Uterus (tissue), 2 donors: Measurements from ENCODE around the gene CYP4F11.

Experiments
- POLR2A ChIP-seq, 2 donors: fragments of 450-650 bp; IDR thresholded peaks; one replicate each; pipeline ENCODE4 v1.6.1; 2016; ENCODE audit warnings: antibody characterized with exemption in 2 of 2, mild to moderate bottlenecking in 1 of 2, moderate library complexity in 1 of 2
- TF ChIP-seq, protein P1 (sequence below), 4 experiments: fragments of 200-600 bp in 2 of 4; fragments of 450-650 bp in 2 of 4; sonication (generic) in 2 of 4; IDR thresholded peaks; one replicate each; pipeline ENCODE4 v1.5.1; 2016 to 2019; ENCODE audit warnings: antibody characterized with exemption in 4 of 4, mild to moderate bottlenecking in 2 of 4, moderate library complexity in 1 of 4

DNA sequence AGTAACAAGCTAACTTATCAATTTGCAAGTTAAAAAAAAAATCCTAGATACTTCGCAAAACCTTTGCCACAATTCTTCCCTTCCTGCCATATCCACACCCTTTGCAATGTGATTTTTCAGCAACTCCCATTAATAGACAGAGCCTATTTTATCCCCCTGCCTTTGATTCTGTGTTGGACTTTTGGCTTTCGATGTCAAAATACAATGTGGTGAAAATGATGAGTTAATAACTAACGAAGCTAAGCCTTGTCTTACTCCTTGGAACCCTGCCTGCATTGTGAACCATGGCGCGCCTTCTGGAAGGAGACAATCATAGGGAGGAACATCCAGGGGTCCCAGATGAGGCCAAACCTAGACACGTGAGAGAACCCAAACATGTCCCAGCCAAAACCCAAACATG is 42.9 kb downstream of the CYP4F11 start:
- no peak for TF ChIP-seq POLR2A (IDR thresholded peaks at IDR 0.05)
- TF ChIP-seq, protein P1, sequence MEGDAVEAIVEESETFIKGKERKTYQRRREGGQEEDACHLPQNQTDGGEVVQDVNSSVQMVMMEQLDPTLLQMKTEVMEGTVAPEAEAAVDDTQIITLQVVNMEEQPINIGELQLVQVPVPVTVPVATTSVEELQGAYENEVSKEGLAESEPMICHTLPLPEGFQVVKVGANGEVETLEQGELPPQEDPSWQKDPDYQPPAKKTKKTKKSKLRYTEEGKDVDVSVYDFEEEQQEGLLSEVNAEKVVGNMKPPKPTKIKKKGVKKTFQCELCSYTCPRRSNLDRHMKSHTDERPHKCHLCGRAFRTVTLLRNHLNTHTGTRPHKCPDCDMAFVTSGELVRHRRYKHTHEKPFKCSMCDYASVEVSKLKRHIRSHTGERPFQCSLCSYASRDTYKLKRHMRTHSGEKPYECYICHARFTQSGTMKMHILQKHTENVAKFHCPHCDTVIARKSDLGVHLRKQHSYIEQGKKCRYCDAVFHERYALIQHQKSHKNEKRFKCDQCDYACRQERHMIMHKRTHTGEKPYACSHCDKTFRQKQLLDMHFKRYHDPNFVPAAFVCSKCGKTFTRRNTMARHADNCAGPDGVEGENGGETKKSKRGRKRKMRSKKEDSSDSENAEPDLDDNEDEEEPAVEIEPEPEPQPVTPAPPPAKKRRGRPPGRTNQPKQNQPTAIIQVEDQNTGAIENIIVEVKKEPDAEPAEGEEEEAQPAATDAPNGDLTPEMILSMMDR (IDR thresholded peaks at IDR 0.05), result no peak
